ENCODE data around the gene GRAMD1B.

DNA sequence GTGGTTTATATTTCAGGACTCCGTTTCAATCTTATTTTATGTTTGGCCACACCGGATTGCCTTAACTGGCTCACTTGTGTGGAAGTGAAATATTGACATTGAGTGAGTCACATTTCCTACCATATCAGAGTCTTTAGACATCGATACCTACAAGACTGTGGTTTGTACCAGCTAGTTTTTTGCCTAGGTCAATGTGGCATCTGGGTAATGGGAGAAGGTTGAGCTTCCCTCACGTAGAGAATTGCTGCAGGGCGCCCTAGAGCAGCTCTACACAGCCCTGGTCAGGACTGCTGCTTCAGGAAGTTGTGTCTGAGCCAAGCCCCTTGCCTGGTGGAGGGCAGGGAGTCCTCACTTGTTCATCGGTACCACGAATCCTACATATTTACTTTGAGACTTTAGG lies 1.6 kb downstream of the GRAMD1B start:
- TF ChIP-seq, protein P1, sequence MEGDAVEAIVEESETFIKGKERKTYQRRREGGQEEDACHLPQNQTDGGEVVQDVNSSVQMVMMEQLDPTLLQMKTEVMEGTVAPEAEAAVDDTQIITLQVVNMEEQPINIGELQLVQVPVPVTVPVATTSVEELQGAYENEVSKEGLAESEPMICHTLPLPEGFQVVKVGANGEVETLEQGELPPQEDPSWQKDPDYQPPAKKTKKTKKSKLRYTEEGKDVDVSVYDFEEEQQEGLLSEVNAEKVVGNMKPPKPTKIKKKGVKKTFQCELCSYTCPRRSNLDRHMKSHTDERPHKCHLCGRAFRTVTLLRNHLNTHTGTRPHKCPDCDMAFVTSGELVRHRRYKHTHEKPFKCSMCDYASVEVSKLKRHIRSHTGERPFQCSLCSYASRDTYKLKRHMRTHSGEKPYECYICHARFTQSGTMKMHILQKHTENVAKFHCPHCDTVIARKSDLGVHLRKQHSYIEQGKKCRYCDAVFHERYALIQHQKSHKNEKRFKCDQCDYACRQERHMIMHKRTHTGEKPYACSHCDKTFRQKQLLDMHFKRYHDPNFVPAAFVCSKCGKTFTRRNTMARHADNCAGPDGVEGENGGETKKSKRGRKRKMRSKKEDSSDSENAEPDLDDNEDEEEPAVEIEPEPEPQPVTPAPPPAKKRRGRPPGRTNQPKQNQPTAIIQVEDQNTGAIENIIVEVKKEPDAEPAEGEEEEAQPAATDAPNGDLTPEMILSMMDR (IDR thresholded peaks at IDR 0.05) = no peak
- no peak for TF ChIP-seq POLR2A (IDR thresholded peaks at IDR 0.05)
